GM10266 (cell line): ENCODE data around the gene MMP1.

Source experiments
- DNase-seq: peaks from one replicate; pipeline ENCODE4 v3.0.0; 2012; ENCODE audit errors: extremely low spot score
- CTCF ChIP-seq: IDR thresholded peaks from 2 replicates; pipeline ENCODE4 v1.5.1; 2012; ENCODE audit warnings: mild to moderate bottlenecking, low read depth; ENCODE audit not compliant: control insufficient read depth, insufficient read depth; ENCODE audit errors: missing control alignments

Gene MMP1

GRCh38 chr11:102806296-102806695 is 8.3 kb upstream of the MMP1 start:
- no peak for TF ChIP-seq CTCF
- no peak for DNase-seq

- DNase-seq, result no peak
- no peak for TF ChIP-seq CTCF
Measured at GRCh38 chr11:102802341-102802740, 4.4 kb upstream of the MMP1 start.

- no peak for TF ChIP-seq CTCF
Measured at GRCh38 chr11:102800767-102801166, 2.8 kb upstream of the MMP1 start.

GRCh38 chr11:102799681-102800340 is 1.9 kb upstream of the MMP1 start:
- no peak for TF ChIP-seq CTCF
- DNase-seq, result no peak

More at GRCh38 chr11:102800767-102801166, 2.8 kb upstream of the MMP1 start:
- DNase-seq, result no peak

GRCh38 chr11:102794382-102794781 is 3.6 kb downstream of the MMP1 start:
- TF ChIP-seq CTCF, result peak; percentile 43
- DNase-seq, result peak; percentile 51

GRCh38 chr11:102793677-102794290 is 4.2 kb downstream of the MMP1 start:
- no peak for TF ChIP-seq CTCF
- no peak for DNase-seq

GRCh38 chr11:102792604-102793003 is 5.4 kb downstream of the MMP1 start:
- DNase-seq, result no peak
- TF ChIP-seq CTCF, result no peak
